Breast epithelium (tissue), 3 donors: ENCODE data around the gene EDEM1.

Experiments used
- CTCF ChIP-seq, 3 donors: fragments of 450-650 bp; IDR thresholded peaks; one replicate each; pipeline ENCODE4 v1.5.1; 2016 to 2017; ENCODE audit warnings: antibody characterized with exemption in 3 of 3, mild to moderate bottlenecking in 3 of 3, moderate library complexity in 3 of 3
- POLR2AphosphoS5 ChIP-seq, 3 donors: sonication (generic); formaldehyde crosslinking; IDR thresholded peaks; one replicate each; pipeline ENCODE4 v1.6.1; 2017; ENCODE audit warnings: antibody characterized with exemption in 3 of 3

DNA sequence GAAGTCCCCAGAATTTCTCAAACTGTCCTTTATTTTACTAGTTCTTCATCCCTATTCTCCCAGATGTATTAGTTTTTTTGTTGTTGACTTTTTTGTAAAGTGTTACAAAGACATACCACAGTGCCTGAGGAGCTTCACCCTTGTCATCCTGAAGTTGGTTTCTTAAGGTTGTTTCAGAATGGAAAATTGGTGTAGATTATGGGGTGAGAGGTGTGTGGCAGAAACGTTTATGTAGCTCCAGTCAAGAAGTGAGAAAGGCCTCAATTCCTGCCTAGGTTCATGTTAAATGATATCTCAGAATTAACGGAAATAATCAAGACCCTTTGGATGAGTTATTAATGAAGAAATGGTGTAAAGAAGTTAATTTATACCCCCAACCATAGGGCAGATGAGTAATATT, 6.8 kb downstream of the EDEM1 start:
- no peak for TF ChIP-seq CTCF (IDR thresholded peaks at IDR 0.05)
- no peak for TF ChIP-seq POLR2AphosphoS5 (IDR thresholded peaks at IDR 0.05)
